A673 (cell line): ENCODE data around the gene ZMYND8.

Experiments
- EZH2 ChIP-seq: fragments of 200-600 bp; sonication (generic); IDR thresholded peaks from 2 replicates; pipeline ENCODE4 v1.6.1; 2017; ENCODE audit warnings: borderline replicate concordance, low read depth, mild to moderate bottlenecking, mixed read lengths, antibody characterized with exemption, low read length; ENCODE audit not compliant: poor library complexity, severe bottlenecking
- TF ChIP-seq, protein P1 (sequence below): fragments of 300-800, 200-600 bp; sonication (generic); conservative IDR thresholded peaks from 2 replicates; pipeline ENCODE4 v1.5.1; 2017; ENCODE audit warnings: low read depth, mild to moderate bottlenecking, antibody characterized with exemption, low read length, moderate library complexity, mixed read lengths

DNA sequence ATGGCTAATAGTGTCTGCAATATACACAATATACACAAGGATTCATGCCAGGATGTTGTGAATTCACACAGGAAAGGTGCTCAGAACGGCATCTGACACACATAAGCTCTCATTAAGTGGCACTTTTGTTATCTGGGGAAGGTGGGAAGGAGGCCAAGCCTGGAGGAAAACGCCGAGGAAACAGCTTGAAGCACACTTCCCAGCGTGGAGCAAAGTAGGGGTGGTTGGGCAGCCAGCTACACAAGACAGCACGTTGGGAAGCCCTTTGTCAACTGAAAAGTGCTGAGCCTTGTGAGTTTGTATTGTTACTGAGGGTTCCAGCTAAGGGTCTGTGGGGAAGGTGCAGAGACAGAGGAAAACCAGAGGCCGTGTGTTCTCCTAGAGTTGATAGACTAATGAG is 181.0 kb downstream of the ZMYND8 start:
- TF ChIP-seq, protein P1, sequence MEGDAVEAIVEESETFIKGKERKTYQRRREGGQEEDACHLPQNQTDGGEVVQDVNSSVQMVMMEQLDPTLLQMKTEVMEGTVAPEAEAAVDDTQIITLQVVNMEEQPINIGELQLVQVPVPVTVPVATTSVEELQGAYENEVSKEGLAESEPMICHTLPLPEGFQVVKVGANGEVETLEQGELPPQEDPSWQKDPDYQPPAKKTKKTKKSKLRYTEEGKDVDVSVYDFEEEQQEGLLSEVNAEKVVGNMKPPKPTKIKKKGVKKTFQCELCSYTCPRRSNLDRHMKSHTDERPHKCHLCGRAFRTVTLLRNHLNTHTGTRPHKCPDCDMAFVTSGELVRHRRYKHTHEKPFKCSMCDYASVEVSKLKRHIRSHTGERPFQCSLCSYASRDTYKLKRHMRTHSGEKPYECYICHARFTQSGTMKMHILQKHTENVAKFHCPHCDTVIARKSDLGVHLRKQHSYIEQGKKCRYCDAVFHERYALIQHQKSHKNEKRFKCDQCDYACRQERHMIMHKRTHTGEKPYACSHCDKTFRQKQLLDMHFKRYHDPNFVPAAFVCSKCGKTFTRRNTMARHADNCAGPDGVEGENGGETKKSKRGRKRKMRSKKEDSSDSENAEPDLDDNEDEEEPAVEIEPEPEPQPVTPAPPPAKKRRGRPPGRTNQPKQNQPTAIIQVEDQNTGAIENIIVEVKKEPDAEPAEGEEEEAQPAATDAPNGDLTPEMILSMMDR, result no peak
- no peak for TF ChIP-seq EZH2
